Endothelial cell of hepatic sinusoid (primary cell): ENCODE data around the gene EFCAB12.
"Not testable (repeated sequence)": the region's sequence is repeated elsewhere in the genome, so short reads cannot be mapped to it uniquely, and the experiment has no call there.

Experiments used
- in situ Hi-C: cut with HindIII; loops from 2 replicates; pipeline ENCODE4 v1.10.0; 2017; ENCODE audit warnings: low sequenced_read_pairs

Gene EFCAB12

DNA sequence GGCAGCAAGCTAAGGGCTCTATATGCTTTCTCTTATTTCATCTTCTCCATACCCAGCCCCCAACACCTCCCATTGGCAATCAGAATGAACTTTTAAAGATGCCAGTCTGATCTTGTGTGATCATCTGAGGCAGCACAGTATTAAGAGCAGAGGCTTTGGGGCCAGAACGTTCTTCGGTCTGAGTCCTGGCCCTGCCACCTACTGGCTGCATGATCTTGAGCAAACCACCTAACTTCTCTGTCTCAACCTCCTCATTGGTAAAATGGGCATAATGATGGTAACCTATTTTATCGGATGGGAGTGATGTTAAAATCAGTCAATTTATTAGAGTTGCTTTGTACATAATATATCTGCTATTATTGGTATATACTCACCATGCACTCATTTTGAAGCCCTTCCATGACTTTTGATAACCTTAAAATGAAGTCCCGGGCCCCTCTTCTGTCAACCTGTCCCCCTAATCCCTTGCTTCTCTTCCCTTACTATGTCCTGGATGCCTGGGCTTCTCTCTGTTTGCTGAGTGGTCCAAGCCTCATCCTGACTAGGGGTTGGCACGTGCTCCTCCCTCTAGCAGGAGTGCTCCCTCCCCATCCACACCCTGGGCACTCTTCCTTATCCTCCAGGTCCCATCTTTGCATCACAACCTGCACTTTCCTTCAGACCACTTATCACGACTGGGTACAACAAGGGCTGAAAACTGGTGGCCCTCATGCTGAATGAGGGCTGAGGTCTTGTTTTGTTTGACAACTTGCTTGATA is 6.3 kb downstream of the EFCAB12 start:
- in situ Hi-C loops, result no loop called here

DNA sequence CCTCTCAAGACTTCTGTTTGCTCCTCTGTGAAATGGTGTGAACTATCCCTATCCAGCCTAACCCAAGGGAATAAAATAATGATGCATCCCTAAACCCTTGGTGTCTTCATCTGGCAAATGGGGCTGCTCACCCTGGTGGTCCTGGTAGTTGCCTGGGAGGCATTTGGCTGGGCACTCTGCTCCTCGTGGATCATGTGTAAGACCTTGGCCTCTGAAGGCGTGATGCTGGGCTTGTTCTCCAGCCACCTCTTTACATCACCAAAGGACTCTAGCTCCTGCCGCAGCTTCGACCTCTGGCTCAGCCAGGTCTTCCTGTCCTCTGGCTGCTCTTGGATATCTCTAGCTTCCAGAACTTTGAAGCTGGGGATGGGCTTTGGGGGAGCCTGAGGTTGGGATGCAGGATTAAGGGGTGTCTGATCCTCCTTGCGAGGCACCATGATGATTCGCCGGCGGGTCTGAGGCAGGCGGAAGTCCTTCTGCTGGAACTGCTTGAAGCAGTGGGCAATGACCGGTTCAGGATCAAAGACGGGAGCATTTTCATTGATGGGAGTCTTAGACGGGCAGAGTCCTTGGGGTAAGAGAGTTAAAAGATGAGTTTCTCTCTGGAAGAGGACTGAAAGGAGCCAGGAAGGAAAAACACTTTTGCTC is 7.1 kb downstream of the EFCAB12 start:
- in situ Hi-C loops, result no loop called here

DNA sequence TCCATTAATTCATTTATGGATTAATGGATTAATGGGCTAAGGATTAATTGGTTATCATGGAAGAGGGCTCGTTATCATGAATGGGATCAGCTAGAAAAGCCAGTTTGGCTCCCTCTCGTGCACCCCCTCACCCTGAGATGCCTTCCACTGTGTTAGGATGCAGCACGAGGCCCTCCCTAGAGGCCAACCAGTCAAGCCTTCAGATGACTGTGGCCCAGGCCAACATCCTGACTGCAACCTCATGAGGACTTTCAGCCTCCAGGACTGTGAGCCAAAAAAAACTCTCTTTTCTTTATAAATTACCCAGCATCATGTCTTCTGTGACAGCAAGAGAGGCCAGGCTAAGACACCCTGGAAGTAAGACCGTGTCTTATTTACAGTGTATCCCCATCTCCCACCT is 9.0 kb downstream of the EFCAB12 start:
- in situ Hi-C loops, result no loop called here

DNA sequence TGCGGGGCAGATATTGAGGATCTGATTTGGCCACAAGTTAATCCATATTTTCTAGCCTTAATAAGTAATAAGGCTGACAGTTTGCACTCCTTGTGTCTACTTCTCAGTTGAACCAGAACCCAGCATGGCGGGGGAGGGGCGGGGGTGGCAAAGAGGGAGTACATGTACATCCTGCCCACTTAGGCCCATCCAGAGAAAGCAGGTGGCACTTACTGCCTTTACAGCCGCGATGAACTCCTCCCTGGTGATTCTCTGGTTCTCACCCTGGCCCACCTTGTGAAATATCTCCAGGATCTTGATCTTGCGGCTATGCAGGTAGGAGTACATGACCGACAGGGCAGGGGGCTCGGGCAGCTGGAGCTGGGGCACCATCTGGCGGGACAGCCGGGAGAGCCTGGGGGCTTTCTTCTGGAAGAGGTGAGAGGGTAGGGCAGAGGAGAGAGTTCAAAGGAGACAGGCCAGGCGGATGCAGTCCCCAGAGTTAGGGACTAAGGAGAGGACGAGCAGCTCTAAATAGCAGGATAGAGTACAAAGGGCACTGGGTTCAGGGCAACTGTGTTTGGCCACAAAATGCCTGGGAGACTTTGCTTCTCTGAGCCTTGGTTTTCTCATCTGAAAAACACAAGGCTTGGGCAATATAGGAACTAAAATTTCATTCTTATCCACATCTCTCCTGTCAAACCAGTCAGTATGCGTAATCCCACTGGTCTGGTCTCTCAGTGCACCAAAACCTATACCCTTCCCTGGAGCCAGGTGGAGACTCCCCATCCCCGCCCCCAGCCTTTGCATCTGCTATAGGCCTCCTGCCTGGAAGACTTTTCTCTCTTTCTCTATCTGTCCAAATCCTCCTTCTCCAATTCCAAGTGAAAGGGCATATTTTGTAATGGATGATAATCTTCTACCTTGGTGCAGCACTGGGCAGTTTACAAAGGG is 10.1 kb downstream of the EFCAB12 start:
- in situ Hi-C loops, result no loop called here

DNA sequence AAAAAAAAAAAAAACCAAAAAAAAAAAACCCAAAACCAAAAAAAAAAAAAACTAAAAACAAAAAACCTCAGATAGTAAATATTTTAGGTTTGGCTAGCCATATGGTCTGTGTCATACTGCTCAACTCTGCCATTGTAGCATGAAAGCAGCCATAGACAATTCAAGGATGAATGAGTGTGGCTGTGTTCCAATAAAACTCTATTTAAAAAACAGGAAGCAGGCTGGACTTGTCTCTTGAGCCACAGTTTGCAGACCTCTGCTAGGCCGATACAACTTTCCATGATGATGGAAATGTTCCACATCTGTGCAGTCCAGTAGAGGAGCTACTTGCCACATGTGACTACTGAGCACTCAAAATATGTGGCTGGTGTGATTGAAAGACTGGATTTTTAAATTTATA is 11.1 kb downstream of the EFCAB12 start:
- in situ Hi-C loops, result no loop called here

DNA sequence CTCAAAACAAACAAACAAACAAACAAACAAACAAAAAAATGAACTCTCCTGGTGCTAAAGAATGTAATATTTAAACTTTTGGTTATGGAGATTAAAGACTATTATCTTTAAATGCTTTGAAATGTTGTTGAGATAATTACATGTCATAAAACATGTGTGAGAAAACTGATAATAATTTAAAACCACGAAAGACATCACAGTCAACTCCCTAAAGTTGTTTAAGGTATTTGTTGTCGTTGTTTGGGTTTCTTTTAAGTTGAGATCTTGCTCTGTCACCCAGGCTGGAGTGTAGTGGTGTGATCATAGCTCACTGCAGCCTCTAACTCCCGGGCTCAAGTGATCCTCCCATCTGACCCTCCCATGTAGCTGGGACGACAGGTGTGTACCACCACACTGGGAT is 12.0 kb downstream of the EFCAB12 start:
- in situ Hi-C loops, result no loop called here

DNA sequence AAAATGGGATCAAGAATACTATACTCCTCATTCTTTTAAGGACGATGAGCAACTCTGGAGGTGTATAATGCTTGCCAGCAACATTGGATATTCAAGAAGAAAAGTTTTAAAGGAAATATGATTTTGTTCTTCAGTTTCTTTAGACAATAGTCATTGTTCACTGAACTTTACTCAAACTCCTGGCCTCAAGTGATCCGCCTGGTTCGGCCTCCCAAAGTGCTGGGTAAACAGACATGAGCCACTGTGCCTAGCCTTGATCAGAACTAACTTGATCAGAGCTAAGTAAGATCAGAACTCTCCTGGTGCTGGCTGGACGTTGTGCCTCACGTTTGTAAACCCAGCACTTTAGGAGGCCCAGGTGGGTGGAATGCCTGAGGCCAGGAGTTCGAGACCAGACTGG is 12.6 kb downstream of the EFCAB12 start:
- in situ Hi-C loops, result no loop called here

DNA sequence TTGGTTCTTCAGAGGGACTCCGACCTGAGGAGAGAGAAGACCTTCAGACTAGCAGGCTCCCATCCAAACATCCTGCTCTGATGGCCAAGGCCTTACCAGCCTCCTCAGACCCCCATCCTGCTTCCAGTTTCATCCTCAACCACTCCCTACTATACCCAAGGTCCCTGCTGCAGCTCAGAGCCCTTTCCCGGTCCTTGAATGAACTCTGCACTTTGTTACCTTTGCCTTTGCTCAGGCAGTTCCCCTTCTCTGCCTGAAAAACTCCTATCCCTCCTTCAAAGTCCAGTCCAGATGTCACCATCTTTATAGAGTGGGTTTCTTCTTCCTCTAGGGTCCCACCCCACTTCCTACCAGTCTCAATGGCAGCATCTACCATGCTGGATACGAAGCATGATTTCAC is 13.1 kb downstream of the EFCAB12 start:
- in situ Hi-C loops, result no loop called here

DNA sequence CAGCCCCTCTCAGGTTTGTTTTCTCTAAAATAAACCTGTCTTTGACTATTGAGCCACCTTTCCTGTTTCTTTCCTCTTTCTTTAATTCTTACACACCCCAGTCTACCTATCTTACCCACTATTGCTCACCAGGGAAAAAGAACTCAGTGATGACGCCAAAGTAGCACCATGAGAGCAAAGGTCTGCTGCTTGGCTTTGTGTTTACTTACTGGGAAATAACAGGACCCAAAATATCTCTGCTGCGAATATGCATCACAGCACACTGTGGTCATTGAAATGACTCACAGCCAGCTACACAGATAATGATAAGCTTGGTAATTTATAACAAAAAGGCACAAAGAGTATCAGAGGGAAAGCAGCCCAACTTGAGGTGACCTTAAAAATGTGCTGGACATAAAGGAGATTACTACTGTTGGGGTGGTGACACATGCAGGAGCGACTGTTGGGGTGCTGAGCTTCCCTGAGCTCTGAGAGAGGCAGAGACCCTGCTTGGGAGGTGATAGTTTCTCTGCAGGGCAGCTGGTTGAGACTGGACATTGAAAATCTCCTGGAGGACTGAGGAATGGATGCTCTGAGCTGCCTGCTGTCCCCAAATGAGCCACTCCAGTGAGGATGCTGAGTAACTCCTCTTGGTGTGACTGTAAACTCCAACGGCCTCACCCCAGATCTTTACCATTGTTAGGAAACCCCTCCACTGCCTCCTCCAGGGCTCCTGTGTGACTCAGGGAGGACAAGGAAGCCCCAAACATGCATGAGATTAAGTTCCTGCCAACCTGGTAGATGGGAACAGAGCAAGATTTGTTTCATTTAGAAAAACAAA is 14.5 kb downstream of the EFCAB12 start:
- in situ Hi-C loops, result no loop called here

DNA sequence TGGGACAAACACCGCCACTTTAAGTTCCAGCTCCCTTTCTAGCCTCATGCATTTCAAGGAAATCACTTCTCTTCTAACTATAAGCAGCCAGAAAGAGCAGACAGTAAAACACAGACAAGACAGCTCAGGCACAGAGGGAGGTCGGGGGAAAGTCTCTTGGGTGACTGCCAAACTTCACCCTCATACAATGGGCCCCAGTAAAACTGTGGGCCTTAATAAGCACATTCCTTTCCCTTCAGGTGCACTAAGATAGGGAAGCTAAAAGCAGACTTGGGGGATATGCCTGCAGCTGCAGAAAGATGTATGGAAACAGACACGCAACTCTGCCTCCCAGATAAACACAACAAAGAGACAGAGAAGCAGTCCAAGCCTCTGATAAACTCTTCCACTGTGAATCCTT is 15.2 kb downstream of the EFCAB12 start:
- in situ Hi-C loops, result not testable (repeated sequence)

DNA sequence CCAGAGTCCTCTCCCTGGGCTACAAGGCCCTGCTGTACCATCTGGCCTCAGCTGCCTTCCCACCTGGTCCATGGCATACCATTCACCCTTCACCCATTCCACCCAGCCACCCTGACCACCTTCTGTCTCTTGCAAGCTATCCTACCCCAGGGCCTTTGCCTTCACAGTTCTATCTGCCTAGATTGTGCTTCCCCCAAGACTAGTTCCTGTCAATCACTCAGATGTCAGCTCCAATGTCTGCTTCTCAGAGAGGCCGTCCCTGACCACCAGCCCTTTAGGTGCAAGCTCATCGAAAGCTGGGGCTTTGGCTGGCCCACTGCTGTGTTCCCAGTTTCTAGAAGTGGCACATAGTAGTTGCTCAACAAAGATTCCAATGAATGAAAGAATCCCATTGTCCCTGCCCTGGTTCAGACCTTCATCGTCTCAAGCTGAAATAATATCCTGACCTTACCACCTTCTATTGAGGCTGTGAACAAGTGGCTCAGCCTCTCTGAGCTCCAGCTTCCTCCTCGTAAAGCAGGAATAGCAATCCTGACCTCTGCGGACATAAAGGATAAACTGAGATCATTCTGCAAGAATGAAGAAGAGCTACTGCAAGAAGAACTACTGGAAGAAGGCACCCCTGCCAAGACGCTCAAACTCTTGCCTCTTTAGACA is 15.8 kb downstream of the EFCAB12 start:
- in situ Hi-C loops, result no loop called here

DNA sequence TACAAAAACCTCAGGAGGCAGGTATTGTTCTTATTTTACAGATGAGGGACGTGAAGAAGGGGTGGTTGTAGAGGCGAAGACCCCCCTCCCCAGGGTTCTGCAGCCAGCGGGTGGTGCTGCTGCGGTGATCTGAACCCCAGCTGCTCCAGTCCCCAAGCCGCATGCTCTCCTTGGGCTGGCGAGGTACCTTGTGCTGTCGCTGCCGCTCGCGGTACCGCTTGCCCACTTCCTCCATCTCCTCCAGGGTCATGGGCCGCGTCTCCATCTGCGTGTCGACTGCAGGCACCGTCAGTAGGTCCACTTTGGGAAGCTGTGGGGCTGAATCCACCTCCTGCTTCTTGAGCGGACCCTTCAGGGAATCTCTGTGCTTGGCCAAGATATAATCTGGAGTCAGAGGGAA is 17.5 kb downstream of the EFCAB12 start:
- in situ Hi-C loops, result no loop called here

DNA sequence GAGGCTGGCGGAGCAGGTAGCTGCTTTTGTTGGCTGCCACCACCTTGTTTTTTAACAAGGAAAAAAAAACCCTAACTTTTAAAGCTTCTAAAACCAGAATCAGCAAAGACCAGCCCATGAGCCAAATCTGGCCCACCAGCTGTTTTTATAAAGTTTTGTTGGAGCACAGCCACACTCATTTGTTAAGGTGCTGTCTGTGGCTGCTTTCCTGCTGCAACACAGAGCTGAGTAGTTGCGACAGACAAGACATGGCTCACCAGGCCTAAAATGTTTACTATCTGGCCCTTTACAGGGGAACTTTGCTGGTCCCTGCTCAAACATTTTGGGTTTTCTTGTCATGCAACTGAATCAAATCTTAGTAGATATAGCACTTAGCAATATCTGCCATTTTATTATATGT is 18.9 kb downstream of the EFCAB12 start:
- in situ Hi-C loops, result no loop called here

DNA sequence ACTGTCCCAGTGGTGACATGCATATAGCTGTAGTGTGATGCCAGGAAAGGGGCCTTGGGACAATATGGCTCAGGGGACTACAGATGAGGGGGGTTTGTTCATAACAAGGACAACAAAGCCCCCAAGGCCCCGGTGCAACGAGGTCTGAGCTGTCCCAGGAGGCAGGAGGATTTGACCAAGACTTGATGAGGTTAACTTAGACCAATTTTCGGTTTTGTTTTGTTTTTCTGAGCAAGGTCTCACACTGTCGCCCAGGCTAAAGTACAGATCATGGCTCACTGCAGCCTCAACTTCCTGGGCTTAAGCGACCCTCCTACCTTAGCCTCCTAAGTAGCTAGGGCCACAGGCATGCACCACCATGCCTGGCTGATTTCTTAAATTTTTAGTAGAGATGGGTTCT is 23.8 kb downstream of the EFCAB12 start:
- in situ Hi-C loops, result no loop called here

DNA sequence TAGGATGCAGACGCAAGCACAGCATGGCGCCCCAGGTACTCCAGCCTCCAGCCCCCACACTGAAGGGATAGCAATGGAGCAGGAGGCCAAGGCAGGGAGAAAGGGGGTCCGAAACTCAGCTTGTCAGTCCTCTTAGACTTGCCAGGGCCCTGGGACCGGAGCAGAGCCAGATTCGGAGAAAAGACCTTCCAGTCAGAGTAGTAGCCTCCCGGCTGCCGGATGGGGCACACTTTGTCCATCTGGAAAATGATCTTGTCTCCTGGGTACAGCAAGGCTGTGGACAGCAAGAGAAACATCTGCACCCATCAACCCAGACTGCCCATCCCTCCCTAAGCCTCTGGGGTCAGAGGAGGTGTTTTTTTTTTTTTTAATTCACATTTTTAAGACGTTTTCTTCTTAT is 24.3 kb downstream of the EFCAB12 start:
- in situ Hi-C loops, result no loop called here

DNA sequence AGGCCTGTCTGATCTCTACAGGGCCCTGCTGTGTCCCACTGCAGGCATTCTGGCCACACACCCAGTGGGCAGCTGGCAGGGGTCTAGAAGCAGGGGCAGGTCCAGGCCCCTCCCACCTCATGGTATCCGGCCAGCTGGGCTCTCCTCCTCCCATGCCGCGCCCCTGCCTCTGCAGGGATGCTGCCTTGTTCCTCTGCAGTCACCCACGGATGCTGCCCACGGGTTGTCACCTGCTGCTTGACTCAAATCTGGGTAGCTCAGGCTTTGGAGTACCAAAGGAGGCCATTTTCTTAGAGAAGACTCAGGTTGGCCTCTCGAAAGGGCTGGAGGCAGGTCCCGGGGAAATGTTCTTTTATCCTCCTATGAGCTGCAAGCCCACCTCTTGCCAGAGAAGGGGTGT is 25.0 kb downstream of the EFCAB12 start:
- in situ Hi-C loops, result no loop called here

DNA sequence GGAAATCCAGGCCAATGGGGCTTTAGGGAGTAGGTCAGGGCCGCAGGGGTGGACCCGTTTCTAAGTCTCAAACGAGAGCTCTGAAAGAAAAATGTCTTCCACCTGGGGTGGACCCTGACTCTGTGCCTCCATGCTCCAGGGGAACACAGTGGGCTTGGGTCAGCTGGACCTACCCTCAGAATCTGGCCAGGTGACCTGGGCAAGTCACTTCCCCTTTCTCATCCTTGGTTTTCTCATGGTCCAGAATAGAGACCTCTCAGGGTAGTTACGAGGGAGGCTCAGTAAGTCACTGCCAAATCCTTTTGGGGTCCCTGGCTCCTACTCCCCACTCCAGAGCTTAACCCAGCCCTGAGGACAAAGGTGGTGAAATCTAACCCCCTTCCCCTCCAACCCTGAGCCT is 25.8 kb downstream of the EFCAB12 start:
- in situ Hi-C loops, result no loop called here

DNA sequence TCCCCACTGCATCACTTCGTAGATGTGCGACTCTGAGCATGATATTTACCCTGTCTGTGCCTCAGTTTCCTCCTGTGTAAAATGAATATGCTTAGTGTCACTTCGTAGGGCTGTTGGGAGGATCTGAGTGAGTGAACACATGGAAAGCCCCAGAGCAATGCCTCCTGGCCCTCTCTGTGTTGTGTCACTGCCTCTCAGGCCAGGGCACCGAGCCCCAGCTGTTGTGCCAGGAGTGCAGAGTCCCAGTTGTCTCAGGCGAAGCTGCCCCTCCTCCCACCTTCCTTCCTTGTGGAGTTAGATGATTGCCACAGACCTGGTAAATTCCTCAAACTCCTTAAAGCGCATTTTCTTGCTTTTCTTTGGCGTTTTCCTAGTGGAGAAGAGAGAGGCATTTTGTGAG is 26.2 kb downstream of the EFCAB12 start:
- in situ Hi-C loops, result no loop called here

DNA sequence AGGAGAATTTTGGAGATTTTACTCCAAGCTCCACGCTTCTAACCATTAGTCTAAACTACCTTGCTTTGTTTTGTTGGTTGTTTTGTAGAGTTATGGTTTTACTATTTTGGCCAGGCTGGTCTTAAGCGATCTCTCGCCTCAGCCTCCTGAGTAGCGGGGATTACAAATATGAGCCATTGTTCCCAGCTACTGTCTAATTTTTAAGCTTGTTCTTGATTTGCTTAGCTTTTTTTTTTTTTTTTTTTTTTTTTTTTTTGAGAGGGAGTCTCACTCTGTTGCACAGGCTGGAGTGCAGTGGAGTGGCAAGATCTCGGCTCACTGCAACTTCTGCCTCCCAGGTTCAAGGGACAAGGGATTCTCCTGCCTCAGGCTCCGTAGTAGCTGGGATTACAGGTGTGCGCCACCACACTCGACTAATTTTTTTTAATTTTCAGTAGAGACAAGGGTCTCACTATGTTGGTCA is 28.5 kb downstream of the EFCAB12 start:
- in situ Hi-C loops, result no loop called here
